Measurements from ENCODE around the gene UXT.

DNA sequence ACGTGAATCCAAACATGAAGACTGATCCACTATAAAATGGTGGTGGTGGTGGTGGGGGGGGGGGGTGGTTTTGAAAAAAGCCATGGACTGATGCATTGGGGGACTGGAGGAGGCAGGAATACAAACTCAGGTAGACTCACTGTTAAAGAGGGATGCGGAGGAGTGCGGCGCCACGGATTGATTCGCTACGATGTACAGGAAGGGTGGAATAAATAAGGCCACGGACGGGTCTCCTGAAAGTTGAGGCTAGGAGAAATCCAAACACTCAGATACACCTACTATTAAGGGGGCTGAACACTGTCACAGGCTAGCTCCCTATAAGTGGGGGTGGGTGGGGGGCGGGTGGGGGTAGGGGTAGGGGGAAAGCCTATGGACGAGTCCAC, 9.2 kb downstream of the UXT start:
- TF ChIP-seq, protein P1, sequence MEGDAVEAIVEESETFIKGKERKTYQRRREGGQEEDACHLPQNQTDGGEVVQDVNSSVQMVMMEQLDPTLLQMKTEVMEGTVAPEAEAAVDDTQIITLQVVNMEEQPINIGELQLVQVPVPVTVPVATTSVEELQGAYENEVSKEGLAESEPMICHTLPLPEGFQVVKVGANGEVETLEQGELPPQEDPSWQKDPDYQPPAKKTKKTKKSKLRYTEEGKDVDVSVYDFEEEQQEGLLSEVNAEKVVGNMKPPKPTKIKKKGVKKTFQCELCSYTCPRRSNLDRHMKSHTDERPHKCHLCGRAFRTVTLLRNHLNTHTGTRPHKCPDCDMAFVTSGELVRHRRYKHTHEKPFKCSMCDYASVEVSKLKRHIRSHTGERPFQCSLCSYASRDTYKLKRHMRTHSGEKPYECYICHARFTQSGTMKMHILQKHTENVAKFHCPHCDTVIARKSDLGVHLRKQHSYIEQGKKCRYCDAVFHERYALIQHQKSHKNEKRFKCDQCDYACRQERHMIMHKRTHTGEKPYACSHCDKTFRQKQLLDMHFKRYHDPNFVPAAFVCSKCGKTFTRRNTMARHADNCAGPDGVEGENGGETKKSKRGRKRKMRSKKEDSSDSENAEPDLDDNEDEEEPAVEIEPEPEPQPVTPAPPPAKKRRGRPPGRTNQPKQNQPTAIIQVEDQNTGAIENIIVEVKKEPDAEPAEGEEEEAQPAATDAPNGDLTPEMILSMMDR (IDR thresholded peaks at IDR 0.05): no peak
- no peak for TF ChIP-seq POLR2A (IDR thresholded peaks at IDR 0.05)
